Suppressor macrophage treated with lipopolysaccharide for 4 hours (primary cell): Measurements from ENCODE around the gene SEC31A.

Source experiments
- DNase-seq: peaks from one replicate; pipeline ENCODE4 v3.0.0-alpha.2; 2020

The SEC31A gene

DNA sequence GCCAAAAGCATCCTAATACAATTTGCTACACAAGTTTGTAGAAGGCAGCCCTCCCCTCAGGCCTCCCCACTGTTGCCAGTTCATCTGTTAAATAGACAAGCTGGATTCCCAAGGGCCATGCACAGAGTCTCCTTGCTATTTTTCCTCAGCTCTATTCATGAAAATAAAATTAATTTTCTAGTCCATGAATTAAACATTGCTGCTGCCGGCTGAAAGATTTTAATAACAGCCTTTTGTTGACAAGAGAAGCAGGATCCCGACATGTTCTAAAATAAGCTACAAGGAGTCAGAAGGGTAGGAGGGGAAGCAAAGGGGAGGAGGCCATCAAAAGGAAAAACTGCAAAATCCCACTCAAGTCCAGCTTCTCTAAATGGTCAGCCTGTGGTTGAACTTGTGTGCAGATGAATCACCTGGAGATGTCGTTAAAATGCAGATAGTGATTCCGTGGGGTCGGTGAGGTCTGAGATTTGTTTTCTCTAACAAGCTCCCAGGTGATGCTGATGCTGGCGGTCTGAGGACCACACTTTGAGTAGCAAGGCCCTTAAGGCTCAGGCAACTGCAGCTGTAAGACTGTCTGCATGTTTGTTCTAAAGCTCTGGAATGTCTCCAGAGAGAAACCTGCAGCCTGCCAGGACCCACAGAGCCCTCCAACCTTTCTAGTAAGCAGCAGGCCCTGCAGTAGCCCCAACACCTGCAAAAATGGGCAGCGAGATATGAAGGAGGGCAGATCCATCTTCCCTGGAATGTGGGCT, 101.8 kb downstream of the SEC31A start:
- DNase-seq = no peak

GRCh38 chr4:82787342-82787741, 103.6 kb downstream of the SEC31A start:
- no peak for DNase-seq

GRCh38 chr4:82786828-82787227, 104.1 kb downstream of the SEC31A start:
- no peak for DNase-seq

- no peak for DNase-seq
Observed at GRCh38 chr4:82785611-82786400, 105.1 kb downstream of the SEC31A start.

DNA sequence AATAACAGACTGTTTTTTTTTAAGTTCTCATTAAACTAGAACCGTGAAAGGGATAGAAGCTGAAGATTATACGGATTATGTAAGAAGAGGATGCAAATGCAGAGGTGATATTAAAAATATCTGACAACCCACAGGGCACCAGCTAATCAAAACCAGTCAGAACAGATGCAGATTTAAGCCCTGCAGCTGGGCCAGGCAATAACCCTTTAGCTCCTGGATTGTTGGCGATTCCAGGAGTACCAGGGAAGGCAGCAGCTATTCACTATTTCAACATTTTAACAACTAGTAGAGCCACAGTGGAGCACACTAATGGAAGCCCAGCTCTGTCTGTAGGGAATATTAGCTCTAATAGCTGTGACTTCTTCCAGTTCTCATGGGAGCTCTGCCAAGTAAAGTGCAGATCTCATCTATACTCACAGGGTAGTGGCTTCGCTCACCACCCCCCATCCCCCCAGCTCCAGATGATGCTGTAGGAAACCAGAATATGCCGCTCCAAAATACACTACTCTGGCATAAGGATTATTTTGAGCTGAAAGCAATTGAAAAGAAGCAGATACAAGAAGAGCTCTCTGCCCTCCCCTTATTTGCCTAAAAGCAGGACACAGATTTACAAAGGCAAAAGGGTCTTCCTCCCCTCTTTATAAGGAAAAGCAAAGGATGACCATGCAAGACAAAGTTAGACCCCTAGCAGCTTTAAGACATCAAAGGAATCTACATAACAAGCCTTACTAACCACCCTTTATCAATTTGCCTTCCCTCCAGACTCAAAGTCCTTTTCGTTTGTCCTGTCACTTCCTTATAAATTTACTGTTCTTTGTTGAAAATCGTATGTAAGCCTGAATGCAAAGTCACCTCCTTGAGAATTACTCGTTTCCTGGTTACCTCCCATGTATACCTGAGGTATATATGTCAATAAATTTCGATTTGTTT, 106.0 kb downstream of the SEC31A start:
- DNase-seq = no peak

- no peak for DNase-seq
Observed at GRCh38 chr4:82782626-82783345, 108.2 kb downstream of the SEC31A start.

GRCh38 chr4:82780752-82781231, 110.2 kb downstream of the SEC31A start:
- DNase-seq = no peak

- DNase-seq = no peak
Observed at GRCh38 chr4:82780170-82780751, 110.7 kb downstream of the SEC31A start.

DNA sequence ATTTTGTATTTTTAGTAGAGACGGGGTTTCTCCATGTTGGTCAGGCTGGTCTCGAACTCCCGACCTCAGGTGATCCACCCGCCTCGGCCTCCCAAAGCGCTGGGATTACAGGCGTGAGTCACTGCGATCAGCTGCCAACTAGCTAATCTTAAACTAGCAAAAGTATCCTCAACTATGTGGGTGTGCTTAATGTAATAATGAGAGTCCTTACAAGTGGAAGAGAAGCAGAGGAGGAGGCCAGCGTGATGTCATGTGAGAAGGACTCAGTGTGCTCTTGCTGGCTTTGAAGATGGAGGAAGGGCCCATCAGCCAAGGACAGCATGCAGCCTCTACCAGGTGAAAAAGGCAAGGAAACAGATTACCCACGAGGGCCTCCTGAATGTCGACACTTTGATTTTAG, 111.9 kb downstream of the SEC31A start:
- DNase-seq = no peak

DNA sequence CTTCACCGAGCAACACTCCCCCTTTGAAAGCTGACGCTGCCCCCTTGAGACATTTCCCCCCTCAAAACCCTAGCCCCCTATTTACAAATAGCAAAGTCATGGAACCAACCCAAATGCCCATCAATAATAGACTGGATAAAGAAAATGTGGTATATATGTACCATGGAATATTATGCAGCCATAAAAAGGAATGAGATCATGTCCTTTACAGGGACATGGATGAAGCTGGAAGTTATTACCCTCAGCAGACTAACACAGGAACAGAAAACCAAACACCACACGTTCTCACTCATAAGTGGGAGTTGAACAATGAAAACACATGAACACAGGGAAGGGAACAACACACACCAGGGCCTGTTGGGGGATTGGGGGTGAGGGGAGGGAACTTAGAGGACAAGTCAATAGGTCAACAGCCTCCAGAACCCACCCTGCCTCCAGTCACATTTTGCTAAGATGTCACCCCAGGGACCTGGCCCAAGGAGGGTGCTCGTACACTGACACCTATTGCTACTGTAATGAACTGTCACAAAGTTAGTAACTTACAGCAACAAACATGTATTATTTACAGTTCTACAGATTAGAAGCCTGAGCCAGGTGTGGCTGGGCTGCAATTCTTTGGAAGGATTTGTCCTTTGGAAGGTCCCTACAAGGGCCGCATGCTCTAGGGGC, 113.0 kb downstream of the SEC31A start:
- no peak for DNase-seq

- no peak for DNase-seq
Observed at GRCh38 chr4:82776925-82777542, 113.9 kb downstream of the SEC31A start.

DNA sequence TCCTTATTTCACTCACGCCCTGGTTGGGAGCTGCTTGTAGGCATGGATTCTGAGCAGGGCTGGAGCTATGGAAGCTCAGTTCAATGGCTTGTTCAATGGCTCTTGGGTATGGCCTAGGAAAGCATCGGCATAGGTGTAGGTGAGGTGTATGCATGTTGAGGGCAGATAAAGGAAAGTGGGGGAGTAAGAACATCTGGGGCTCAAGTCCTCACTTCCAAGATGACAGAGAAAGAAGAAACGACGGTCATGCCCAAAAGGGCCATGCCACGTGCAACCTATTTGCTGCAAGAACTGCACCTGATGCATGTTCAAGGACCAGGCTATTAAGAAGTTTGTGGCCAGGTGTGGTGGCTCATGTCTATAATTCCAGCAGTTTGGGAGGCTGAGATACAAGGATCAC, 115.7 kb downstream of the SEC31A start:
- DNase-seq = no peak

DNA sequence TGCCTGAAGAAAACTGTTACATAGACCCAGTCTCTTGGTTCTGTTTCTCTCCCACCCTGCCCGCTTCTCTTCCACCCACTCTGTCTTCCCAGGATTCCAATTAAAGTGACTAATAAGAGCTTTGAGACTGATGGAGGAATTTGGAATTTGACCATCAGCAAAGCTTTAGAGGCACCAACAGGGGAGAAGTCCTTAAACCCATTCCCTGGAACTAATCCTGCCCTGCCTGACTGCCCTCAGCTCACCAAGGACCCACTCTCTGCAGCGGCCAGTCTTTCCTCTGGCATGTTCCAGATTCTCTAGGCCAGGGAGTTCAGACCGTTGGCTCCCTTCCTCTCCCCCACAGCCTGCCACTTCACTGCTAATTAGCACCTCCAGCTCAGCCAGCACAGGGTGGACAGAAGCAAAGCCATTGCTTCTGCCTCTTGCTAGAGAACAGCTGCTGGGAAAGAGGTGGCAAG, 116.2 kb downstream of the SEC31A start:
- DNase-seq = no peak

DNA sequence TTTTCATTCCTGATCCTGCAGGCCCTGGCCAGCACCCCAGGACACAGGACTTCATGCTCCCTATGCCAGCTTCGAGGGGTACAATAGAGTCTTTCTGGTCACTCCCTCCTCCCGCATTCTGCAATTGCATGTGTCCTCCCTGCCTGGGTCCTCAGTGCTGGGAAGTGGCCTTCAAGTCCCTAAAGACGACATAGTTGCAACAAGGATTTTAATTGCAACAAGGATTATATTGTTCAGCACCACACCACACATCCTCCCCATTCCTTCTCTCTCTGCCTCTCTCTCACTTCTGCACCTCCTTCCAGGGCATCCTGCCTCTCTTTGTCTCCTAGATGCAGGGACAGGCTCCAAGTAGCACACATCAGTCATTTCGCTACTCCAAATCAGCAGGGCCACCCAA, 117.9 kb downstream of the SEC31A start:
- DNase-seq = no peak

DNA sequence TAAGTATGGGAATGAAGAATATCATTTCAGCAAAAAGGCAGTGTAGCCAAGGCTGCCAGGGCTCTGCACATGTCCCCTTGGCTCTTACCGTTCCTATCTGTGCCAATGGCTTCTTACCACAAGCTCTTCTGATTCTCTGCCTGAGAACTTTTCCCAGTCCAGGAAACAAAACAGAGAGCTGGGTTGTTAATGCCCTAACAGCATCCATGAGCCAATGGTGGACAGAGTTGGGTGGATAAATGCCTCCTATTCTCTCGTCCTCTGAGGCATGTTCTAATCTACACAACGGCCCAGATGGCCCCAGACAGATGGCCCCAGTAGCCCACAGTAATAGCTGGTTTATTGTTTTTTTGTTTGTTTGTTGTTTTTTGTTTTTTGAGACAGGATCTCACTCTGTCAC, 120.3 kb downstream of the SEC31A start:
- no peak for DNase-seq
